Panc1 (cell line): ENCODE data around the gene ACTR1B.

ENCODE experiments used
- POLR2AphosphoS5 ChIP-seq: IDR thresholded peaks from 2 replicates; pipeline ENCODE4 v1.6.1; 2012; ENCODE audit warnings: mild to moderate bottlenecking, low read depth, low read length, moderate library complexity
- SIN3A ChIP-seq: IDR thresholded peaks from 2 replicates; pipeline ENCODE4 v1.6.1; 2012; ENCODE audit warnings: low read depth, mild to moderate bottlenecking, low read length, moderate library complexity, borderline replicate concordance; ENCODE audit not compliant: insufficient read depth
- TF ChIP-seq, protein P1 (sequence below): fragments of 450-650 bp; IDR thresholded peaks from 2 replicates; pipeline ENCODE4 v1.5.1; 2017; ENCODE audit warnings: mild to moderate bottlenecking
- TF ChIP-seq, protein P2 (sequence below), 2 experiments: IDR thresholded peaks; 2 replicates each; pipeline ENCODE4 v1.6.1; 2011 to 2012; ENCODE audit warnings: low read depth in 2 of 2, control low read depth in 1 of 2, low read length in 1 of 2, mild to moderate bottlenecking in 1 of 2, moderate library complexity in 1 of 2; ENCODE audit not compliant: insufficient read depth in 1 of 2

DNA sequence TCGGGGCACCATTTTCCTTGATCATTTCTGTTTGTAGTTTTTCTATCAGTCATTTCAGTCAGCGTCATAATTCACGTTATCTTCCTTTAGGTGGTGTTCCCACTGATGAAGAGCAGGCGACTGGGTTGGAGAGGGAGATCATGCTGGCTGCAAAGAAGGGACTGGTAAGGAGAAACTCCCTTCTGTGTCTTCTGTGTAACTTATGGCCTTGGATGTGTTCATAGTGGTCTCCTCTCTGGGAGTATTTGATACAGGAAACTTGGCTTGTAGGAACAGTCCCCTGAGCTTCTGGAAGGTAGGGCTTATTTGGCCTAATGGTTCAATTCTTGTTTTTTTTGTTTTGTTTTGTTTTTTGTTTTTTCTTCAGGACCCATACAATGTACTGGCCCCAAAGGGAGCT, 16.9 kb downstream of the ACTR1B start:
- TF ChIP-seq, protein P1, sequence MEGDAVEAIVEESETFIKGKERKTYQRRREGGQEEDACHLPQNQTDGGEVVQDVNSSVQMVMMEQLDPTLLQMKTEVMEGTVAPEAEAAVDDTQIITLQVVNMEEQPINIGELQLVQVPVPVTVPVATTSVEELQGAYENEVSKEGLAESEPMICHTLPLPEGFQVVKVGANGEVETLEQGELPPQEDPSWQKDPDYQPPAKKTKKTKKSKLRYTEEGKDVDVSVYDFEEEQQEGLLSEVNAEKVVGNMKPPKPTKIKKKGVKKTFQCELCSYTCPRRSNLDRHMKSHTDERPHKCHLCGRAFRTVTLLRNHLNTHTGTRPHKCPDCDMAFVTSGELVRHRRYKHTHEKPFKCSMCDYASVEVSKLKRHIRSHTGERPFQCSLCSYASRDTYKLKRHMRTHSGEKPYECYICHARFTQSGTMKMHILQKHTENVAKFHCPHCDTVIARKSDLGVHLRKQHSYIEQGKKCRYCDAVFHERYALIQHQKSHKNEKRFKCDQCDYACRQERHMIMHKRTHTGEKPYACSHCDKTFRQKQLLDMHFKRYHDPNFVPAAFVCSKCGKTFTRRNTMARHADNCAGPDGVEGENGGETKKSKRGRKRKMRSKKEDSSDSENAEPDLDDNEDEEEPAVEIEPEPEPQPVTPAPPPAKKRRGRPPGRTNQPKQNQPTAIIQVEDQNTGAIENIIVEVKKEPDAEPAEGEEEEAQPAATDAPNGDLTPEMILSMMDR, result no peak
- TF ChIP-seq SIN3A, result no peak
- TF ChIP-seq, protein P2, sequence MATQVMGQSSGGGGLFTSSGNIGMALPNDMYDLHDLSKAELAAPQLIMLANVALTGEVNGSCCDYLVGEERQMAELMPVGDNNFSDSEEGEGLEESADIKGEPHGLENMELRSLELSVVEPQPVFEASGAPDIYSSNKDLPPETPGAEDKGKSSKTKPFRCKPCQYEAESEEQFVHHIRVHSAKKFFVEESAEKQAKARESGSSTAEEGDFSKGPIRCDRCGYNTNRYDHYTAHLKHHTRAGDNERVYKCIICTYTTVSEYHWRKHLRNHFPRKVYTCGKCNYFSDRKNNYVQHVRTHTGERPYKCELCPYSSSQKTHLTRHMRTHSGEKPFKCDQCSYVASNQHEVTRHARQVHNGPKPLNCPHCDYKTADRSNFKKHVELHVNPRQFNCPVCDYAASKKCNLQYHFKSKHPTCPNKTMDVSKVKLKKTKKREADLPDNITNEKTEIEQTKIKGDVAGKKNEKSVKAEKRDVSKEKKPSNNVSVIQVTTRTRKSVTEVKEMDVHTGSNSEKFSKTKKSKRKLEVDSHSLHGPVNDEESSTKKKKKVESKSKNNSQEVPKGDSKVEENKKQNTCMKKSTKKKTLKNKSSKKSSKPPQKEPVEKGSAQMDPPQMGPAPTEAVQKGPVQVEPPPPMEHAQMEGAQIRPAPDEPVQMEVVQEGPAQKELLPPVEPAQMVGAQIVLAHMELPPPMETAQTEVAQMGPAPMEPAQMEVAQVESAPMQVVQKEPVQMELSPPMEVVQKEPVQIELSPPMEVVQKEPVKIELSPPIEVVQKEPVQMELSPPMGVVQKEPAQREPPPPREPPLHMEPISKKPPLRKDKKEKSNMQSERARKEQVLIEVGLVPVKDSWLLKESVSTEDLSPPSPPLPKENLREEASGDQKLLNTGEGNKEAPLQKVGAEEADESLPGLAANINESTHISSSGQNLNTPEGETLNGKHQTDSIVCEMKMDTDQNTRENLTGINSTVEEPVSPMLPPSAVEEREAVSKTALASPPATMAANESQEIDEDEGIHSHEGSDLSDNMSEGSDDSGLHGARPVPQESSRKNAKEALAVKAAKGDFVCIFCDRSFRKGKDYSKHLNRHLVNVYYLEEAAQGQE (IDR thresholded peaks at IDR 0.05; ENCODE audit: insufficient read depth in 1 of 2, low read depth in 2 of 2, low read length in 1 of 2), result no peak
- TF ChIP-seq POLR2AphosphoS5, result no peak
